HepG2 (cell line): ENCODE measurements around the gene CD7. TPM values are rescaled to one million over a fixed set of nuclear protein-coding genes. Genes with fewer than 3 reads are reported as not detected.
A peak's percentile ranks its signal among the peaks of the same experiment; 100 is the strongest.

Experiments used
- BORCS8-MEF2B ChIP-seq: sonication (generic); formaldehyde crosslinking; IDR thresholded peaks from 2 replicates; pipeline ENCODE4 v1.8.0; 2022; ENCODE audit warnings: mild to moderate bottlenecking, missing genetic modification reagents
- CEBPG ChIP-seq: IDR thresholded peaks from 2 replicates; pipeline ENCODE4 v1.6.1; 2016
- ERF ChIP-seq: IDR thresholded peaks from 2 replicates; pipeline ENCODE4 v1.6.1; 2018; ENCODE audit warnings: missing biosample characterization, missing genetic modification reagents
- HDAC1 ChIP-seq: sonication (generic); formaldehyde crosslinking; IDR thresholded peaks from 2 replicates; pipeline ENCODE4 v1.5.1; 2020; ENCODE audit warnings: mild to moderate bottlenecking, missing genetic modification reagents
- HIVEP1 ChIP-seq: sonication (generic); formaldehyde crosslinking; IDR thresholded peaks from 2 replicates; pipeline ENCODE4 v1.4.0; 2020; ENCODE audit warnings: mild to moderate bottlenecking, missing genetic modification reagents
- KLF11 ChIP-seq: IDR thresholded peaks from 2 replicates; pipeline ENCODE4 v1.6.1; 2016; ENCODE audit warnings: missing compliant biosample characterization
- NFE2L2 ChIP-seq: fragments of 150-350 bp; IDR thresholded peaks from 2 replicates; pipeline ENCODE4 v1.6.1; 2014; ENCODE audit warnings: low read length
- PHF5A ChIP-seq: IDR thresholded peaks from one replicate; pipeline ENCODE4 v1.6.1; 2018; ENCODE audit warnings: low read depth, missing genetic modification reagents; ENCODE audit not compliant: unreplicated experiment
- RARG ChIP-seq: sonication (generic); formaldehyde crosslinking; IDR thresholded peaks from 2 replicates; pipeline ENCODE4 v1.4.0; 2020; ENCODE audit warnings: low read depth, mild to moderate bottlenecking, missing genetic modification reagents
- RBAK ChIP-seq: sonication (generic); formaldehyde crosslinking; IDR thresholded peaks from 2 replicates; pipeline ENCODE4 v1.5.1; 2020; ENCODE audit warnings: mild to moderate bottlenecking, missing genetic modification reagents
- RXRB ChIP-seq: IDR thresholded peaks from 2 replicates; pipeline ENCODE4 v1.6.1; 2016; ENCODE audit warnings: borderline replicate concordance, missing genetic modification reagents, missing compliant biosample characterization
- TOE1 ChIP-seq: sonication (generic); formaldehyde crosslinking; IDR thresholded peaks from 2 replicates; pipeline ENCODE4 v1.4.0; 2020; ENCODE audit warnings: mild to moderate bottlenecking, missing genetic modification reagents
- ZNF224 ChIP-seq: sonication (generic); formaldehyde crosslinking; IDR thresholded peaks from 2 replicates; pipeline ENCODE4 v1.5.0; 2020; ENCODE audit warnings: mild to moderate bottlenecking, missing genetic modification reagents
- ZNF232 ChIP-seq: sonication (generic); formaldehyde crosslinking; IDR thresholded peaks from 2 replicates; pipeline ENCODE4 v1.4.0; 2020; ENCODE audit warnings: missing genetic modification reagents, borderline replicate concordance
- ZNF256 ChIP-seq: sonication (generic); formaldehyde crosslinking; conservative IDR thresholded peaks from 2 replicates; pipeline ENCODE4 v1.4.0; 2020; ENCODE audit warnings: missing genetic modification reagents
- ZNF333 ChIP-seq: sonication (generic); formaldehyde crosslinking; IDR thresholded peaks from 2 replicates; pipeline ENCODE4 v1.4.0; 2020; ENCODE audit warnings: mild to moderate bottlenecking, missing genetic modification reagents, borderline replicate concordance
- ZNF382 ChIP-seq: sonication (generic); formaldehyde crosslinking; IDR thresholded peaks from 2 replicates; pipeline ENCODE4 v1.5.0; 2020; ENCODE audit warnings: missing genetic modification reagents, mild to moderate bottlenecking, borderline replicate concordance
- ZNF570 ChIP-seq: sonication (generic); formaldehyde crosslinking; IDR thresholded peaks from 2 replicates; pipeline ENCODE4 v1.4.0; 2020; ENCODE audit warnings: mild to moderate bottlenecking, missing genetic modification reagents, borderline replicate concordance
- ZNF614 ChIP-seq: IDR thresholded peaks from 2 replicates; pipeline ENCODE4 v1.6.1; 2018; ENCODE audit warnings: missing biosample characterization, missing genetic modification reagents, inconsistent platforms, borderline replicate concordance
- ZSCAN25 ChIP-seq: sonication (generic); formaldehyde crosslinking; IDR thresholded peaks from 2 replicates; pipeline ENCODE4 v1.8.0; 2022; ENCODE audit warnings: mild to moderate bottlenecking, missing genetic modification reagents
- polyA plus RNA-seq, 8 experiments: library from polyadenylated mRNA; depleted of rRNA in 3 of 8; stranded (reverse) in 7 of 8; unstranded in 1 of 8; fragments of >200 nt; fragmentation: Illumina TruSeq in 4 of 8; extraction: Trizol in 4 of 8; gene quantifications; 2 replicates each; pipeline versions ENCODE4 v1.2.1 to v1.2.3, GENCODE V29; 2011 to 2016; ENCODE audit warnings: low read depth in 4 of 8, missing spikeins in 1 of 8, mixed read lengths in 1 of 8; ENCODE audit not compliant: insufficient read depth in 1 of 8
- total RNA-seq, 5 experiments: library from RNA; depleted of rRNA; stranded (reverse); fragments of >200 nt; fragmentation: Illumina TruSeq; extraction: Trizol; gene quantifications; 2 replicates each; pipeline ENCODE4 v1.2.3, GENCODE V29; 2016; ENCODE audit warnings: low read depth in 1 of 5
- TF ChIP-seq, protein P1 (sequence below): sonication (generic); formaldehyde crosslinking; IDR thresholded peaks from 2 replicates; pipeline ENCODE4 v1.8.0; 2022; ENCODE audit warnings: missing genetic modification reagents, mild to moderate bottlenecking, moderate library complexity, borderline replicate concordance
- TF ChIP-seq, protein P2 (sequence below): IDR thresholded peaks from 2 replicates; pipeline ENCODE4 v1.6.1; 2016; ENCODE audit warnings: mild to moderate bottlenecking, missing biosample characterization, missing genetic modification reagents
- TF ChIP-seq, protein P3 (sequence below): sonication (generic); formaldehyde crosslinking; IDR thresholded peaks from 2 replicates; pipeline ENCODE4 v1.4.0; 2020; ENCODE audit warnings: missing genetic modification reagents

CD7 gene
- total and polyA plus RNA-seq, 2 of the 13 experiments (the other 11 are each of a cell fraction or from before 2014, with no cell fraction given) = 67.6 to 76.4 TPM

DNA sequence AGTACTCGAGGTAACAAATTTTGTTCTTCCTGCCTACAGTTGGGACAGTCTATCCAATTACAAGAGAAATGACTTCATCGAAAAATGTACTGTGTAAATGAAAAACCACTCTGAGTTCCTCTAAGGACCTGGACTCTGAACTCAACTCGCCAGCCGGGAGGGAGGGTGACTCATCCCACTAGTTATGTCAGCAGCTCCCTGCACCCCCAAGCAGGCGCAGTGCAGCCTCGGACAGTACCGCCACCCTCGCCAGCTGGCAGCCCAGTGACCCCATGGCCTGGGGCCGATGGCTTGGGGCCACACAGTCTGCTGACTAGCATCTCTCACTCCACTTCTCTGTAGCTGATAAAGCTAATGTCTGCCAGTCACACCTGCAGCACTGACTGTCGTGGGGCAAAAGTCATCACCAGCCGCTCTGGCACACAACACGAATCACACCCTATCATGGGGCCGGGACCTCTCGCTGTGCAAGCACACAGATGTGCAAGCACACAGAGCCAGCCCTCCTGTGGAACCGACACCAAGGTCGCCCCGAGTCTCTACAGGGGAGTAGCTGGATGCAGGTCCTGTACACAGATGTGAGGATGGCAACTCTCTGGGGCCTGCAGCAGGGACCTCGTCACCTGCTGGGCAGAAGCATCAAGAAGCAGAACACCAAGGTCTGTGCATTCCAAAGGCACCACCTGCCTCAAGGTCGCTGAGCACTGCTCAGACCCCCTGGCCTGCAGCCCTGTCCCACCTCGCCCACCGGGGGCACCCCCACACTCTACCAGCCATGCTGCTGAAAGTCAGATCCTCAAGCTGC, 49.6 kb downstream of the CD7 start (continued):
- TF ChIP-seq, protein P1, sequence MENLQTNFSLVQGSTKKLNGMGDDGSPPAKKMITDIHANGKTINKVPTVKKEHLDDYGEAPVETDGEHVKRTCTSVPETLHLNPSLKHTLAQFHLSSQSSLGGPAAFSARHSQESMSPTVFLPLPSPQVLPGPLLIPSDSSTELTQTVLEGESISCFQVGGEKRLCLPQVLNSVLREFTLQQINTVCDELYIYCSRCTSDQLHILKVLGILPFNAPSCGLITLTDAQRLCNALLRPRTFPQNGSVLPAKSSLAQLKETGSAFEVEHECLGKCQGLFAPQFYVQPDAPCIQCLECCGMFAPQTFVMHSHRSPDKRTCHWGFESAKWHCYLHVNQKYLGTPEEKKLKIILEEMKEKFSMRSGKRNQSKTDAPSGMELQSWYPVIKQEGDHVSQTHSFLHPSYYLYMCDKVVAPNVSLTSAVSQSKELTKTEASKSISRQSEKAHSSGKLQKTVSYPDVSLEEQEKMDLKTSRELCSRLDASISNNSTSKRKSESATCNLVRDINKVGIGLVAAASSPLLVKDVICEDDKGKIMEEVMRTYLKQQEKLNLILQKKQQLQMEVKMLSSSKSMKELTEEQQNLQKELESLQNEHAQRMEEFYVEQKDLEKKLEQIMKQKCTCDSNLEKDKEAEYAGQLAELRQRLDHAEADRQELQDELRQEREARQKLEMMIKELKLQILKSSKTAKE = peak; percentile 98
- TF ChIP-seq RBAK = peak; percentile 75; the same call in 1 of the 2 replicates
- peak; percentile 95 for TF ChIP-seq ZSCAN25 (CRISPR knock-in tag)
- peak; percentile 99 for TF ChIP-seq RXRB
- 0 out of 2 replicates have a peak, but pooled peaks have one; percentile 19 for TF ChIP-seq TOE1 (CRISPR knock-in tag)
- peak; percentile 92 for TF ChIP-seq BORCS8-MEF2B
- TF ChIP-seq, protein P2, sequence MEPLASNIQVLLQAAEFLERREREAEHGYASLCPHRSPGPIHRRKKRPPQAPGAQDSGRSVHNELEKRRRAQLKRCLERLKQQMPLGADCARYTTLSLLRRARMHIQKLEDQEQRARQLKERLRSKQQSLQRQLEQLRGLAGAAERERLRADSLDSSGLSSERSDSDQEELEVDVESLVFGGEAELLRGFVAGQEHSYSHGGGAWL (CRISPR knock-in tag) = no peak
- TF ChIP-seq NFE2L2 = no peak; the same call in 1 of the 2 replicates
- no peak for TF ChIP-seq ZNF224 (CRISPR knock-in tag)
- peak; percentile 96 for TF ChIP-seq HDAC1 (CRISPR knock-in tag)
- peak; percentile 98 for TF ChIP-seq ZNF614 (CRISPR knock-in tag)
- TF ChIP-seq ERF = peak; percentile 98
- TF ChIP-seq KLF11 (CRISPR knock-in tag) = peak; percentile 47; the same call in 1 of the 2 replicates
- TF ChIP-seq PHF5A (CRISPR knock-in tag) = peak; percentile 94
- TF ChIP-seq CEBPG = peak; percentile 78
- TF ChIP-seq ZNF333 = no peak; the same call in 1 of the 2 replicates
- TF ChIP-seq ZNF232 = peak; percentile 89; the same call in 1 of the 2 replicates
- TF ChIP-seq RARG (CRISPR knock-in tag) = no peak; the same call in 1 of the 2 replicates
- peak; percentile 98 for TF ChIP-seq HIVEP1 (CRISPR knock-in tag)
- no peak for TF ChIP-seq ZNF570 (CRISPR knock-in tag)
- TF ChIP-seq ZNF382 (CRISPR knock-in tag) = no peak
- TF ChIP-seq, protein P3, sequence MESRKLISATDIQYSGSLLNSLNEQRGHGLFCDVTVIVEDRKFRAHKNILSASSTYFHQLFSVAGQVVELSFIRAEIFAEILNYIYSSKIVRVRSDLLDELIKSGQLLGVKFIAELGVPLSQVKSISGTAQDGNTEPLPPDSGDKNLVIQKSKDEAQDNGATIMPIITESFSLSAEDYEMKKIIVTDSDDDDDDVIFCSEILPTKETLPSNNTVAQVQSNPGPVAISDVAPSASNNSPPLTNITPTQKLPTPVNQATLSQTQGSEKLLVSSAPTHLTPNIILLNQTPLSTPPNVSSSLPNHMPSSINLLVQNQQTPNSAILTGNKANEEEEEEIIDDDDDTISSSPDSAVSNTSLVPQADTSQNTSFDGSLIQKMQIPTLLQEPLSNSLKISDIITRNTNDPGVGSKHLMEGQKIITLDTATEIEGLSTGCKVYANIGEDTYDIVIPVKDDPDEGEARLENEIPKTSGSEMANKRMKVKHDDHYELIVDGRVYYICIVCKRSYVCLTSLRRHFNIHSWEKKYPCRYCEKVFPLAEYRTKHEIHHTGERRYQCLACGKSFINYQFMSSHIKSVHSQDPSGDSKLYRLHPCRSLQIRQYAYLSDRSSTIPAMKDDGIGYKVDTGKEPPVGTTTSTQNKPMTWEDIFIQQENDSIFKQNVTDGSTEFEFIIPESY (CRISPR knock-in tag) = peak; percentile 88
- TF ChIP-seq ZNF256 = 0 out of 2 replicates have a peak, but pooled peaks have one; percentile 85
